NCI-H187 (cell line): ENCODE measurements around the gene TECPR1.

ENCODE experiments used
- DNase-seq, 2 experiments: peaks; one replicate each; lab custom pipeline; 2025; lab: John Stamatoyannopoulos, UW

The TECPR1 gene

GRCh38 chr7:98242934-98243333 lies 9.1 kb downstream of the TECPR1 start:
- DNase-seq, result no peak

GRCh38 chr7:98242342-98242741 lies 9.7 kb downstream of the TECPR1 start:
- DNase-seq, result no peak

DNA sequence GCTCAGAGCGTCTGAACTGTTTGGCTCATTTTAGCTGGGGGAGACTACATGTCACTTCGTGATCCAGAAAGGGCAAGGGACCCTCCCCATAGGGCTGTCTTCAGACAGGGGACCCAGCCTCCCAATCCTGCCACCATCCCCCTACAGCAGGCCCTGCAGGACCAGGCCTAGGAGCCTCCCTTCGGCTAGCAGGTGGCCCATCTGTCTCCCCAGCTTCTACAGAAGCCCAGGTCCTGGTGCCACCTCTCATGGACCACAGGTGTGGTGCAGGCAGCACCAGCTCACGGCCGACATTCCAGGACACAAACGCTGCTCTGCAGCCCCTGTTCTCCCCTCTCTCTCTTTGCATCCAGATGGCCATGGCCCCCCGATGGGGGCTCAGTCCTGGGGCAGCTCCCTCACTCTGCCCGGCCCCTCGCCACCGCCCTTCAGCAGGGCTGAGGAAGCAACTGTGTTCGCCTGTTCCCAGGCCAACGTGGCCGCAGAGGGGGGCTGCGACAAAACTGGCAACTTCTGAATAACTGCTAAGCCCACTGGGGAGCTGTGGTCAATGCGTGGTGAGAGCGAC lies 10.3 kb downstream of the TECPR1 start:
- no peak for DNase-seq

DNA sequence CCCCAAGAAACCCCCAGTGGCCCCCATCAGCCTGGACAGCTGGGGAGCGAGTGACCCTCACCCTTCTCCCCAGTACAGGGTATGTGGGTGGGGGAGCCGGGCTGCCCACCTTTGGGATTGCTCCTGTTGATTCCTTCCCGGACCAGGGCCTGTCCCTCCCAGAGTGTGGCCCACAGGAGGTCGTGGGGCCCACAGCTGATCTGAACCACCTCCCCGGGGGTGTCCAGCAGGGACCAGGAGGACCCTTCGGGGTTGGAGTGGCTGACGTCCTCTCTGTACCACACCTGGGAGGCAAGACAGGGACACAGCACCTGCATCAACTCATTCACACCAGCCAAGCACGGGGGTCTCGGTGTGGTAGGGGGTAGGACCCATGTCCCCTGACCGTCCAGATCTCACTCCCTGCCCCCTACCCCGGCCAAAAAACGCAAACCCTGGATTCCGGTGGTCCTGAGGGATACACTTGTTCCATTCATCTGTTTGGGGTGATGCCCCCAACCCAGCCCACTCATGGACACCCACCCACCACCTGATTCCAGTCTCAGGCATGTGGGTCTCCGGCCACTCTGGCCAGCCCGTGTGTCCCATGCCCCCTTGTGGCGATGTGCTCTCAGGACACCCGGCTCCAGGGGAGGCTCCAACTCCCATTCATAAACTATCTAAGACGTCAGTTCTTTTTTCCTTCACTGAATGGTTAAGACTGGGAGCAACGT lies 10.9 kb downstream of the TECPR1 start:
- no peak for DNase-seq

- no peak for DNase-seq
Measured at GRCh38 chr7:98238976-98239375, 13.1 kb downstream of the TECPR1 start.

- DNase-seq, result no peak
Measured at GRCh38 chr7:98238076-98238475, 14.0 kb downstream of the TECPR1 start.

DNA sequence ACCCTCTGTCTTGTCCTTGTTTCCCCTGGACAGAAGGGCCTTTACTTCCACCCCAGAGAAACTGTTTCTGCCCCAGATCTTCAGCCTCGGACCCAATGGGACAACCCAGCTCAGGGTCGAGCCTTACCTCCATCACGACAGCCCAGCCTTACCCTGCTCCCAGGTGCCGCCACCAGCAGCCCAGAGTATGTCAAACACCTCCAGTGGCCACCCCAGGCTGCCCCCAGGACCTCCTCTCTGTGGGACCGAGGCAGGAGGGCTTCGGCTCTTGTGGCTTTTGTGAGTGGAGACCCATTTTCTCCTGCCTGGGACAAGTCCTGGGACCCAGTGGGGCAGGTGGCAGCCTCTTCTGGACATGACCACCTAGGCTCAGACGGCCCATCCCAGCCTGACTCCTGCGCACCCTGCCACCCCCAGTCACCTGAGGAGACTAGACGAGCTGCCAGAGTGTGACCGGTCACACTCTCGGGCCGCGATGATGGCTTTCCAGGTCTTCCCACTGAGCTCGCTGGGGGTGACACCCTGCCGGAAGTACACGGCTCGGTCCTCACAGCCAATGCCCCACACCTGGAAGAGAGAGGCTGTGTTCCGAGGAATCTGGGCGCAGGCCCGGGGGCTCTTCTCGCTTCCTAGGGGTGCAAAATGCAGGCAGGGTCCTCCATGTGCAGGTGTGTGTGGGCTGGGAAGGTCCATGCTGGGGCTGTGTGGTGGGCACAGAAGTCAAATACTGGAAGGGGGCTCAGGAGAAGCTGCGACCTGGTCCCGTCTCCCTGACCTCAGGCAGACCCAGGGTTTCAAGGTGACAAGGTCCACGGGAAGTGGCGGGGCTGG lies 15.5 kb downstream of the TECPR1 start:
- no peak for DNase-seq

DNA sequence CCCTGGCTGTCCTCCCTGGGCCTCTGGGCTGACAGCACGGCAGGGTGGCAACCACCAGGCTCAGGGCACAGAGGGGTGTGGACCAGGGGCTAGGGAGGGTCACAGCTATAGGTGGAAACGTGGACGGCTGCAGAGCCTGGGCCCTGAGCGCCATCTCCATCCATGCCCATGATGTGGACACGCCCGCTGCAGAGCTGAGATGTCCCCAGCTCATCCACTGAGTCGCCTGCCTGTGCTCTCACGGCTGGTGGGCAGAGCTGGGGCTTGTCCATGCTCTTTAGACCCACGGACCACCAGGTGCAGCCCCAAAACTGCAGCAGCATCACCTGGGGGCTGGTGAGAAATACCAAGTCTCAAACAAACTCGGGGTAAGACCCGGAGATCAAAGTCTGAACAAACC lies 16.1 kb downstream of the TECPR1 start:
- DNase-seq, result no peak

- DNase-seq, result no peak
Measured at GRCh38 chr7:98234429-98235147, 17.4 kb downstream of the TECPR1 start.

DNA sequence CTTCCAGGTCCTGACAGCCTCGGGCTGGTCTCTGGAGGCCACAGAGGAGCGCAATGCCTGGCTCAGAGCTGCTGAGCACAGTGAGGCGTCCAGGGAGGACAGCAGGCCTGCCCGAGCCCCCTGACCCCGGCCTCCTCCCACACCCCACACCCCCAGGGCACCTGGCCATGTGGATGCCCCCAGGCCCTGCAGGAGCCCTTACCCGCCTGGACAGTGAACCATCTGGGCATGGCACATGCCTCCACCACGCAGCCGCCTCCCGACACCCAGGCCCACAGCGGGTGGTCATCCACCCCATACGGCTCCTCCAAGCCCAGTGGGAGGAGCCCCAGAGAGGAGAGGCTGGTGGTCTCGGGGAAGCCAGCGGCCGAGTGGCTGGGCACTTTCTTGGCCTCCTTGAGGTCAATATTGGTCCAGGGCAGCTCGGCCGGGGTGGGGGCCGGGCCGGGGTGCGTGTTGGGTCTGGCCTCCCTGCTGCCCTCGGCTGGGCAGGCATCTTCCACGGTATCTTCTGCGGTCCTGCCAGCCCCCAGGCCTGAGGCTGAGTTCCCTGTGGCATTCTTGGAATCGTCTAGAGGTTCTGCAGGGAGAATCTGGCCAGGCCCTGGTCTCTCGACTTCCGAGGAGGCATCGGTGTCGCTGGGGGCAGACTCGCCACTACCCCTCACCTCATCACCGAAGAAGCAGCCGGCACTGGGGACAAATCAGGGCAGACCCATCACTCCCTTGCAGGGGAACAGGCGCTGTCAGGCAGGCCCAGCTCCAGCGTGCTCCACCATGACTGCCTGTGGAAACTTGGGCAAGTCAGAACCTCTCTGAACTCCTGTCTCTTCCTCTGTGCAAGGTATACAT lies 18.6 kb downstream of the TECPR1 start:
- no peak for DNase-seq

DNA sequence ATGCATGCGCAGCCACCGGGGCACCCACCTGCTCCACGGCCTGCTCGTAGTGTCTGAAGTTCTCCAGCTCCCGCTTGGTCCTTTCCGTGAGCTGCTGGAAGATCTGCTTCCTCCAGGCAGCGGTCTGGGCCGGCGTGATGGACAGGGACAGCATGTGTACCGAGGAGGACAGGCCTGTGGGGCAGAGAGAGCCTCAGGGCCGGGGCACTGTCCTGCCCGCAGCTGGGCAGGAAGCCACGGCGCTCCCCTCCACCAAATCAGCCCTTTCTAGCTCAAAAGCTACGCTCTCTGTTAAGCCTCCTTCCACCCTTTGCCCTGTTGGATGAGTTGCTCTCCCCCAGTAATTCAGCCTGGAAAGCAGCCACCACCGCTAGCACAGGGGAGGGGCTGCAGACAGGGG lies 19.2 kb downstream of the TECPR1 start:
- no peak for DNase-seq

- no peak for DNase-seq
Measured at GRCh38 chr7:98232263-98232585, 19.8 kb downstream of the TECPR1 start.

DNA sequence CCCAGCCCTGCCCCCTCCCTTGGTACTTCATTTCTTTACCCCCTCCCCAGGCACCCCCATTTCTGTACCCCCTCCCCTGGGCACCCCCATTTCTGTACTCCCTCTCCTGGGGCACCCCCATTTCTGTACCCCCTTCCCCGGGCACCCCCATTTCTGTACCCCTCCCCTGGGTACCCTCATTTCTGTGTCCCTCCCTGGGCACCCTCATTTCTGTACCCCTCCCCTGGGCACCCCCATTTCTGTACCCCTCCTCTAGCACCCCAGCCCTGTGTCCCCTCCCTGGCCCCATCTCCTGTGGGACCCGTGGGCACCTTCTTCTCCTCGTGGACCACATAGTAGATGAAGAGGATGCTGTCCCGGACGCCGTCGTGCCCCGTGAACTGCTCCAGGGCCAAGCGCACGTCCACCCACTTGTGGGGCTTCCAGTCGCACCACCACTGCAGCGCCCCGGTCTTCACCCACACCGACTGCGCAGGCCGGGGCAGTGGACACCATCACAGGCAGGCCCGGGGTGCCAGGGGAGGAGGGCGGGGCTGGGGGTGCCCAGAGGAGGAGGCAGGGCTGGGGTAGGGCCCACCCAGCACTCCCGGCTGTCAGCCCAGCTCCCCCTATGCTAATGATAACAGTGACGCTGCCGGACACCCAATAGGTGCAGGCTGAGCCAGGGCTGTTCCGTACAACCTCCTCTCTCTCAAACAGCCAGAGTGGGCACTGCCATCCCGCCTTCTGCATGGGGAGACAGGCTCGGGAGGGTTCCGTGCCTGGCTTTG lies 20.4 kb downstream of the TECPR1 start:
- no peak for DNase-seq

GRCh38 chr7:98230746-98231471 lies 21.1 kb downstream of the TECPR1 start:
- no peak for DNase-seq

GRCh38 chr7:98229991-98230745 lies 21.9 kb downstream of the TECPR1 start:
- no peak for DNase-seq

GRCh38 chr7:98229441-98229840 lies 22.6 kb downstream of the TECPR1 start:
- DNase-seq, result no peak

GRCh38 chr7:98228801-98229200 lies 23.2 kb downstream of the TECPR1 start:
- no peak for DNase-seq

DNA sequence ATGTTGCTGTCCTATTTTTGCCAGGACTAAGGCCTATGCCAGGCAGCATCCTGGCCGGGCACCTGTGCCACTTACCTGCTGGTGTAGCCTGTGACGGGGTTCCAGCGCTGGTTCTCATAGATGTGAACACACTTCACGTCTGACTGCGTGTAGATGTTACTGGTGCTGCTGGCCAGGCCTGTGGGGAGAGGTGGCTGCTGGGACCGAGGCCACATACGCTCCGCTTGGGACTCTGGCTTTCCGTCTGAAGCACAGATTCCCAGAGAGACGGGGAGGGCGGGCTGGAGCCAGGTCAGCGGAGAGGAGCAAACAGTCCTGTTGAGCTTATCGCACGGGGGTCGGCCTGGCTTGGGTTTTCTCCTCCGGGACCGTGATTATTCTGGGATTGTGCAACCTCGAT lies 24.1 kb downstream of the TECPR1 start:
- no peak for DNase-seq

- no peak for DNase-seq
Measured at GRCh38 chr7:98225913-98226614, 26.0 kb downstream of the TECPR1 start.
